ENCODE measurements around the gene ETV6. TPM values are rescaled to one million over a fixed set of nuclear protein-coding genes. Genes with fewer than 3 reads are reported as not detected.

The ETV6 gene
- total and polyA plus RNA-seq, 2 of the 8 experiments (the other 6 are each of a cell fraction or from before 2014, with no cell fraction given): 5.5 to 23.9 TPM

- no peak overlapping the region for H2BK5ac ChIP-seq (ENCODE audit: low read depth, low read length)
- H4K91ac ChIP-seq (replicated peaks; ENCODE audit: insufficient read length, low read length): no peak overlapping the region
- H4K20me1 ChIP-seq (replicated peaks in 1 of 2; ENCODE audit: control insufficient read depth in 1 of 2, insufficient read depth in 2 of 2, low read length in 2 of 2): no peaks in the 10 kb centered on the region
- no peak overlapping the region; a peak in 1 of 7 replicates for H3K9ac ChIP-seq (replicated peaks in 1 of 4; ENCODE audit: extremely low read depth in 1 of 4, low read depth in 3 of 4, low read length in 3 of 4)
- no peaks in the 10 kb centered on the region; a peak in 1 of 7 replicates for H3K4me1 ChIP-seq (replicated peaks in 1 of 4; ENCODE audit: control insufficient read depth in 3 of 4, insufficient read depth in 4 of 4, low read length in 3 of 4)
- H3K79me1 ChIP-seq (ENCODE audit: low read depth, low read length): no peaks in the 10 kb centered on the region
- no peak overlapping the region for H3K27ac ChIP-seq (ENCODE audit: low read depth, low read length)
- no peak overlapping the region for H3K18ac ChIP-seq (ENCODE audit: extremely low read depth, low read length)
- no peaks in the 10 kb centered on the region for H3K9me3 ChIP-seq (ENCODE audit: insufficient read depth in 2 of 2, low read depth in 1 of 2, low read length in 1 of 2)
- FAIRE-seq (no peak), DNase-seq (ENCODE audit: low read depth in 1 of 2, low spot score in 2 of 2) (no peak)
- H3K4ac ChIP-seq (replicated peaks; ENCODE audit: insufficient read length, low read depth, low read length): no peak overlapping the region
- no peak overlapping the region for H2BK20ac ChIP-seq (ENCODE audit: low read length)
- H3K14ac ChIP-seq (ENCODE audit: insufficient read length): no peak overlapping the region
- H2AFZ ChIP-seq (ENCODE audit: low read length): no peak overlapping the region
- 89% methylated on average over 6 of the region's 6 CpGs; no CpG with 5 or more reads in 1 of the 2 experiments for WGBS, 2 experiments (ENCODE audit: extremely low coverage in 1 of 2, insufficient coverage in 1 of 2, insufficient read length in 1 of 2, insufficient replicate concordance in 2 of 2, low coverage in 1 of 2, low lambda C conversion rate in 2 of 2, missing lambda C conversion rate in 1 of 2)
- H3K4me3 ChIP-seq (ENCODE audit: extremely low read depth in 1 of 4, insufficient read depth in 2 of 4, low read depth in 3 of 4, low read length in 4 of 4): no peak overlapping the region
- H3K36me3 ChIP-seq (ENCODE audit: control insufficient read depth in 2 of 4, insufficient read depth in 4 of 4, low read length in 3 of 4): no peaks in the 10 kb centered on the region
- no peak overlapping the region for H2BK15ac ChIP-seq (ENCODE audit: low read length)
- H3K56ac ChIP-seq (replicated peaks; ENCODE audit: insufficient read length, low read depth, low read length): no peak overlapping the region
- no peak overlapping the region; the same call in 1 of the 2 replicates for H2AK5ac ChIP-seq (ENCODE audit: low read depth, low read length)
- H3K23ac ChIP-seq (ENCODE audit: insufficient read length): no peak overlapping the region
- no peak overlapping the region for H2BK12ac ChIP-seq (ENCODE audit: low read depth, low read length)
- H4K5ac ChIP-seq (ENCODE audit: insufficient read length, low read depth, low read length): no peak overlapping the region
- no peaks in the 10 kb centered on the region for H3K79me2 ChIP-seq (ENCODE audit: control insufficient read depth in 1 of 2, insufficient read depth in 2 of 2, low read length in 2 of 2)
- ChIA-PET POLR2A (ENCODE audit: partially characterized antibody) (interaction anchor here (1.8 kb wide), 1 partner anchor 125 kb away, joined by 4 read pairs; the partner anchor contains the start of gene ETV6), CTCF (ENCODE audit: partially characterized antibody) (interaction anchor here (1.1 to 2.0 kb wide), 5 partner anchors 11 to 52 kb away, joined by 3 to 6 read pairs (median 4); no protein-coding TSS in a partner anchor)
- no peak overlapping the region for H4K8ac ChIP-seq (ENCODE audit: extremely low read depth, insufficient read depth, low read length)
- no peak overlapping the region for H2BK120ac ChIP-seq (replicated peaks; ENCODE audit: low read depth, low read length)
- H3K23me2 ChIP-seq (ENCODE audit: low read depth, low read length): no peaks in the 10 kb centered on the region
- no peak overlapping the region for H3K4me2 ChIP-seq (ENCODE audit: insufficient read depth in 1 of 2, low read depth in 2 of 2, low read length in 2 of 2)
- H3K27me3 ChIP-seq (replicated peaks in 1 of 4; ENCODE audit: control insufficient read depth in 3 of 4, extremely low read depth in 1 of 4, insufficient read depth in 3 of 4, low read length in 3 of 4): no peaks in the 10 kb centered on the region
- TF ChIP-seq SIN3A (conservative IDR thresholded peaks at IDR 0.05 in 1 of 2, IDR thresholded peaks at IDR 0.05 in 1 of 2; ENCODE audit: low read depth in 1 of 2, low read length in 2 of 2) (no peak), USF2 (IDR thresholded peaks at IDR 0.05; ENCODE audit: low read length) (no peak), BRCA1 (IDR thresholded peaks at IDR 0.05; ENCODE audit: low read depth, low read length) (no peak), MAX (IDR thresholded peaks at IDR 0.05) (no peak), TEAD4 (IDR thresholded peaks at IDR 0.05; ENCODE audit: low read depth, low read length) (no peak), RFX5 (IDR thresholded peaks at IDR 0.05; ENCODE audit: borderline replicate concordance, low read depth, low read length) (no peak), GTF2F1 (IDR thresholded peaks at IDR 0.05; ENCODE audit: borderline replicate concordance, low read depth, low read length) (no peak), FOSL1 (IDR thresholded peaks at IDR 0.05; ENCODE audit: insufficient read depth, low read depth, low read length) (no peak), BACH1 (IDR thresholded peaks at IDR 0.05; ENCODE audit: low read length) (no peak), KDM4A (IDR thresholded peaks at IDR 0.05; ENCODE audit: low read depth, low read length, severe bottlenecking) (no peak), CREB1 (IDR thresholded peaks at IDR 0.05) (no peak), CHD2 (IDR thresholded peaks at IDR 0.05; ENCODE audit: low read length) (no peak), SP1 (IDR thresholded peaks at IDR 0.05; ENCODE audit: low read depth, low read length) (no peak), YY1 (IDR thresholded peaks at IDR 0.05; ENCODE audit: low read depth, low read length) (no peak)
Measured at GRCh38 chr12:11774821-11775220, 125.3 kb downstream of the ETV6 start.

Measured in H1 (cell line).